ENCODE measurements around the gene CWF19L2. TPM values are rescaled to one million over a fixed set of nuclear protein-coding genes. Genes with fewer than 3 reads are reported as not detected.

Gene CWF19L2
- total RNA-seq, 1 experiment from 2014 or later: 18.4 TPM

DNA sequence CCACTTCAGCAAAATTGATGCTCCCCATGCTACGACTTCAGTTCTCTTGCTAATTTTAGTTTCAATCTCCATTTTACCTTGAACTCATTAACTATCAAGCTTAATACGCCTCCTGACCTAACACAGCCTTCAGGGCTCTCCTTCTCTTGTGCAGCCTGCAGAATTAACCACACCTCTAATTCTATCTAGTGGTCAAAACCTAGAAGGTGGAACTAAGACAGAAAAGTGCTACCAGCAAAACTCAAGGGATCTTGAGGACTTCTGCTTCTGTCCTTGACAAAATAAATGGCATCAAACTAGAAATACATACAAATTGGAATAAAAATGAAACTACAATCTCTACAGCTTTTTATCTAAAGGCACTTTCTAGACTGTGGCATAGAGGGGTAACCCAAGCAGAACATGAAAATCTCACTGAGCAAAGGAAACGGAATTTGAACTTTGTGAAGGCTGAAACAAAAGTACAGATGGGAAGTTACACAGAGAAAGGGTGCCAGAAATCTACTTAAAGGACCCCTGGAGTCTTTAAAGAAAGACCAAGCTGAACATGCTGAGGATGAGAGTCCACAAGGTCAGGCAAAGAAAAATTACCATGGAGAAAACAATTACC, 10.7 kb downstream of the CWF19L2 start:
- no peak overlapping the region for H3K56ac ChIP-seq (ENCODE audit: insufficient read length, low read depth, low read length)
- no peaks in the 10 kb centered on the region for H4K20me1 ChIP-seq (ENCODE audit: control insufficient read depth, insufficient read depth, insufficient read length)
- TF ChIP-seq, protein P1, sequence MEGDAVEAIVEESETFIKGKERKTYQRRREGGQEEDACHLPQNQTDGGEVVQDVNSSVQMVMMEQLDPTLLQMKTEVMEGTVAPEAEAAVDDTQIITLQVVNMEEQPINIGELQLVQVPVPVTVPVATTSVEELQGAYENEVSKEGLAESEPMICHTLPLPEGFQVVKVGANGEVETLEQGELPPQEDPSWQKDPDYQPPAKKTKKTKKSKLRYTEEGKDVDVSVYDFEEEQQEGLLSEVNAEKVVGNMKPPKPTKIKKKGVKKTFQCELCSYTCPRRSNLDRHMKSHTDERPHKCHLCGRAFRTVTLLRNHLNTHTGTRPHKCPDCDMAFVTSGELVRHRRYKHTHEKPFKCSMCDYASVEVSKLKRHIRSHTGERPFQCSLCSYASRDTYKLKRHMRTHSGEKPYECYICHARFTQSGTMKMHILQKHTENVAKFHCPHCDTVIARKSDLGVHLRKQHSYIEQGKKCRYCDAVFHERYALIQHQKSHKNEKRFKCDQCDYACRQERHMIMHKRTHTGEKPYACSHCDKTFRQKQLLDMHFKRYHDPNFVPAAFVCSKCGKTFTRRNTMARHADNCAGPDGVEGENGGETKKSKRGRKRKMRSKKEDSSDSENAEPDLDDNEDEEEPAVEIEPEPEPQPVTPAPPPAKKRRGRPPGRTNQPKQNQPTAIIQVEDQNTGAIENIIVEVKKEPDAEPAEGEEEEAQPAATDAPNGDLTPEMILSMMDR (conservative IDR thresholded peaks at IDR 0.05): no peak
- no peak for DNase-seq
- H4K91ac ChIP-seq (ENCODE audit: insufficient read length, low read depth, low read length): no peak overlapping the region
- no peaks in the 10 kb centered on the region for H3K27me3 ChIP-seq (ENCODE audit: insufficient read depth, low read length)
- no peak overlapping the region for H3K9ac ChIP-seq (ENCODE audit: extremely low read depth, insufficient read length, low read length)
- Mint-ChIP-seq H3K27me3 (ENCODE audit: low read depth) (no peaks in the 10 kb centered on the region), H3K27ac (no peak overlapping the region; a peak in 2 of 7 replicates), H3K36me3 (ENCODE audit: insufficient read depth in 1 of 3, low read depth in 3 of 3) (peaks cover 2 to 17% (median 4%) of the 10 kb centered on the region in 3 experiments; a peak in 5 of 7 replicates), H3K9me3 (no peaks in the 10 kb centered on the region), H3K4me1 (peaks cover 2 to 7% of the 10 kb centered on the region in 2 experiments; a peak in 2 of 4 replicates), H3K4me3 (no peak overlapping the region)
- no peak overlapping the region for H2AFZ ChIP-seq (ENCODE audit: low read length)
- no peak overlapping the region for H3K23ac ChIP-seq (ENCODE audit: insufficient read length, low read depth, low read length)
- no peak overlapping the region for H2AK5ac ChIP-seq (ENCODE audit: insufficient read length, low read length)
- H3K4ac ChIP-seq (ENCODE audit: low read depth, low read length): no peak overlapping the region
- H3K4me2 ChIP-seq (ENCODE audit: insufficient read depth, insufficient read length, low read length): no peak overlapping the region
- no peaks in the 10 kb centered on the region for H3K79me2 ChIP-seq (ENCODE audit: insufficient read depth, low read length)
- no CpG with 5 or more reads among the region's 3 CpGs for WGBS (ENCODE audit: extremely low coverage, insufficient read length, low lambda C conversion rate)
- H2BK20ac ChIP-seq (ENCODE audit: low read depth, low read length, poor library complexity, severe bottlenecking): no peak overlapping the region
- H2BK5ac ChIP-seq (ENCODE audit: insufficient read length, low read length): no peak overlapping the region
- no peak overlapping the region for H3K27ac ChIP-seq (ENCODE audit: insufficient read length, low read depth, low read length)
- H3K79me1 ChIP-seq (ENCODE audit: insufficient read depth, low read depth, low read length, poor library complexity, severe bottlenecking): peaks cover 4% of the 10 kb centered on the region
- H2BK12ac ChIP-seq (ENCODE audit: insufficient read length, low read depth, low read length): no peak overlapping the region
- no peaks in the 10 kb centered on the region for H3K9me3 ChIP-seq (ENCODE audit: control insufficient read depth, low read depth, low read length)
- H2BK120ac ChIP-seq (ENCODE audit: low read depth, low read length, poor library complexity, severe bottlenecking): no peak overlapping the region
- no peak overlapping the region for H4K5ac ChIP-seq (ENCODE audit: insufficient read length, low read depth, low read length)
- H3T11ph ChIP-seq (ENCODE audit: low read length): no peak overlapping the region
- no peak overlapping the region for H3K14ac ChIP-seq (ENCODE audit: insufficient read depth, low read length)
- no peaks in the 10 kb centered on the region for H3K4me1 ChIP-seq (ENCODE audit: insufficient read depth, low read length)
- H3K18ac ChIP-seq (ENCODE audit: insufficient read length, low read depth, low read length): no peak overlapping the region
- no peaks in the 10 kb centered on the region for H3K23me2 ChIP-seq (ENCODE audit: insufficient read length, low read depth, low read length, poor library complexity, severe bottlenecking)
- no peak overlapping the region for H4K8ac ChIP-seq (replicated peaks; ENCODE audit: insufficient read length, low read depth, low read length)
- no peak overlapping the region for H2BK15ac ChIP-seq (ENCODE audit: low read depth, low read length)

All from H9 (cell line).